ENCODE measurements around the gene CIAO3. TPM values are rescaled to one million over a fixed set of nuclear protein-coding genes. Genes with fewer than 3 reads are reported as not detected.

The CIAO3 gene
- total and polyA plus RNA-seq, 10 of the 15 experiments (the other 5 are each of a cell fraction or from before 2014, with no cell fraction given): 1.4 to 37.5 (median 30.8) TPM

DNA sequence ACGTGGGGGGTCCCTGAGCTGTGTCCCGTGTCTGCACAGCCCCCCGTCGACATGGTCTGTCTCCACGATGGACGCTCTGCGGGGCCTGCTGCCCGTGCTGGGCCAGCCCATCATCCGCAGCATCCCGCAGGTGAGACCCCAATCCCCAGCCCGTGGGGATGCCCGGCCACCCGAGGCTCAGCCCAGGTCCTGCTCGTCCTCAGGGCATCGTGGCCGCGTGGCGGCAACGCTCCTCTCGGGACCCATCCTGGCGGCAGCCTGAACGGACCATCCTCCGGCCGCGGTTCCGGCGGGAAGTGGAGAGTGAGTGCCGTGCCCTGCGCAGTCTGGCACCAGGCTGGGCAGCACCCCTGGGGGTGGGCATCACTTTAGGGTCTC lies 24.7 kb upstream of the CIAO3 start (continued):
- TF ChIP-seq WRNIP1 (IDR thresholded peaks at IDR 0.05; ENCODE audit: borderline replicate concordance, low read depth, low read length) (no peak), RELA (IDR thresholded peaks at IDR 0.05; ENCODE audit: borderline replicate concordance, partially characterized antibody) (no peak), NR2C1 (IDR thresholded peaks at IDR 0.05) (no peak), SUPT20H (IDR thresholded peaks at IDR 0.05; ENCODE audit: borderline replicate concordance, control insufficient read depth, low read depth, low read length) (no peak), FOXM1 (IDR thresholded peaks at IDR 0.05; ENCODE audit: low read depth, low read length) (no peak)

DNA sequence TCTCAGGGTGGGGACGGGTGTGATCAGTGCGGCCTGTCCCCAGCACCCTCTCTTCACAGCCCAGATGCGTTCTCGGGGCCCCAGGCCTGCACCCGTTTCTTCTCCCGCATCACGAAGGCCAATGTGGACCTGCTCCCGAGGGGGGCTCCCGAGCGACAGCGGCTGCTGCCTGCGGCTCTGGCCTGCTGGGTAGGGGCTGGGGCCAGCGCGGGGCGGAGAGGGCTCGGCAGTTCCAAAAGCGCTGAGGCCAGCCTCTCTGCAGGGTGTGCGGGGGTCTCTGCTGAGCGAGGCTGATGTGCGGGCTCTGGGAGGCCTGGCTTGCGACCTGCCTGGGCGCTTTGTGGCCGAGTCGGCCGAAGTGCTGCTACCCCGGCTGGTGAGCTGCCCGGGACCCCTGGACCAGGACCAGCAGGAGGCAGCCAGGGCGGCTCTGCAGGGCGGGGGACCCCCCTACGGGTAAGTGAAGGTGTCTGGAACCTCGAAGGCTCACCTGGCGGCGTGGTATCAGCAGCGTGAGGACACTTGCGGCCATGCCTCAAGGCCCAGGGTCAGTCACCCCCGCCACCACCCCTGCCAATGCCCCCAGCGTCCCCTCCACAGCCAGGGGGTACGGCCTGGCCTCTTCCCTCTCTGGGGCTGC lies 24.2 kb upstream of the CIAO3 start:
- Histone ChIP-seq H3K79me2 (ENCODE audit: control insufficient read depth, insufficient read depth, low read length) (no peaks in the 10 kb centered on the region), H3K4me2 (ENCODE audit: control insufficient read depth, insufficient read depth) (no peak overlapping the region), H3K36me3 (ENCODE audit: control insufficient read depth in 2 of 2, insufficient read depth in 2 of 2, low read length in 1 of 2) (no peaks in the 10 kb centered on the region), H3K27ac (ENCODE audit: control insufficient read depth, insufficient read depth) (no peak overlapping the region), H3K4me1 (ENCODE audit: control insufficient read depth, insufficient read depth, low read length) (no peaks in the 10 kb centered on the region), H3K9me3 (replicated peaks; ENCODE audit: control insufficient read depth, insufficient read depth, low read length) (no peaks in the 10 kb centered on the region), H2AFZ (ENCODE audit: control insufficient read depth, low read depth, low read length) (no peak overlapping the region), H3K4me3 (no peak overlapping the region), H3K27me3 (replicated peaks in 1 of 2; ENCODE audit: control insufficient read depth in 2 of 2, insufficient read depth in 2 of 2, low read length in 1 of 2) (no peaks in the 10 kb centered on the region), H3K9ac (ENCODE audit: control insufficient read depth, insufficient read depth, low read length) (no peak overlapping the region), H4K20me1 (ENCODE audit: control insufficient read depth, insufficient read depth) (no peaks in the 10 kb centered on the region)
- TF ChIP-seq POLR2AphosphoS5 (IDR thresholded peaks at IDR 0.05; ENCODE audit: low read length): no peak
- no peak for TF ChIP-seq MXI1 (IDR thresholded peaks at IDR 0.05; ENCODE audit: low read depth, low read length)
- no peak for TF ChIP-seq MEF2B (IDR thresholded peaks at IDR 0.05; ENCODE audit: partially characterized antibody, poor library complexity, severe bottlenecking)
- TF ChIP-seq, protein P1, sequence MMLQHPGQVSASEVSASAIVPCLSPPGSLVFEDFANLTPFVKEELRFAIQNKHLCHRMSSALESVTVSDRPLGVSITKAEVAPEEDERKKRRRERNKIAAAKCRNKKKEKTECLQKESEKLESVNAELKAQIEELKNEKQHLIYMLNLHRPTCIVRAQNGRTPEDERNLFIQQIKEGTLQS (IDR thresholded peaks at IDR 0.05; ENCODE audit: borderline replicate concordance, extremely low read depth, low read depth, low read length): no peak
- no peak for TF ChIP-seq JUNB (IDR thresholded peaks at IDR 0.05)
- TF ChIP-seq, protein P2, sequence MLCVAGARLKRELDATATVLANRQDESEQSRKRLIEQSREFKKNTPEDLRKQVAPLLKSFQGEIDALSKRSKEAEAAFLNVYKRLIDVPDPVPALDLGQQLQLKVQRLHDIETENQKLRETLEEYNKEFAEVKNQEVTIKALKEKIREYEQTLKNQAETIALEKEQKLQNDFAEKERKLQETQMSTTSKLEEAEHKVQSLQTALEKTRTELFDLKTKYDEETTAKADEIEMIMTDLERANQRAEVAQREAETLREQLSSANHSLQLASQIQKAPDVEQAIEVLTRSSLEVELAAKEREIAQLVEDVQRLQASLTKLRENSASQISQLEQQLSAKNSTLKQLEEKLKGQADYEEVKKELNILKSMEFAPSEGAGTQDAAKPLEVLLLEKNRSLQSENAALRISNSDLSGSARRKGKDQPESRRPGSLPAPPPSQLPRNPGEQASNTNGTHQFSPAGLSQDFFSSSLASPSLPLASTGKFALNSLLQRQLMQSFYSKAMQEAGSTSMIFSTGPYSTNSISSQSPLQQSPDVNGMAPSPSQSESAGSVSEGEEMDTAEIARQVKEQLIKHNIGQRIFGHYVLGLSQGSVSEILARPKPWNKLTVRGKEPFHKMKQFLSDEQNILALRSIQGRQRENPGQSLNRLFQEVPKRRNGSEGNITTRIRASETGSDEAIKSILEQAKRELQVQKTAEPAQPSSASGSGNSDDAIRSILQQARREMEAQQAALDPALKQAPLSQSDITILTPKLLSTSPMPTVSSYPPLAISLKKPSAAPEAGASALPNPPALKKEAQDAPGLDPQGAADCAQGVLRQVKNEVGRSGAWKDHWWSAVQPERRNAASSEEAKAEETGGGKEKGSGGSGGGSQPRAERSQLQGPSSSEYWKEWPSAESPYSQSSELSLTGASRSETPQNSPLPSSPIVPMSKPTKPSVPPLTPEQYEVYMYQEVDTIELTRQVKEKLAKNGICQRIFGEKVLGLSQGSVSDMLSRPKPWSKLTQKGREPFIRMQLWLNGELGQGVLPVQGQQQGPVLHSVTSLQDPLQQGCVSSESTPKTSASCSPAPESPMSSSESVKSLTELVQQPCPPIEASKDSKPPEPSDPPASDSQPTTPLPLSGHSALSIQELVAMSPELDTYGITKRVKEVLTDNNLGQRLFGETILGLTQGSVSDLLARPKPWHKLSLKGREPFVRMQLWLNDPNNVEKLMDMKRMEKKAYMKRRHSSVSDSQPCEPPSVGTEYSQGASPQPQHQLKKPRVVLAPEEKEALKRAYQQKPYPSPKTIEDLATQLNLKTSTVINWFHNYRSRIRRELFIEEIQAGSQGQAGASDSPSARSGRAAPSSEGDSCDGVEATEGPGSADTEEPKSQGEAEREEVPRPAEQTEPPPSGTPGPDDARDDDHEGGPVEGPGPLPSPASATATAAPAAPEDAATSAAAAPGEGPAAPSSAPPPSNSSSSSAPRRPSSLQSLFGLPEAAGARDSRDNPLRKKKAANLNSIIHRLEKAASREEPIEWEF (IDR thresholded peaks at IDR 0.05; ENCODE audit: insufficient replicate concordance, low read depth, low read length): no peak
- no peak for TF ChIP-seq ZBED1 (IDR thresholded peaks at IDR 0.05; ENCODE audit: borderline replicate concordance)
- TF ChIP-seq, protein P3, sequence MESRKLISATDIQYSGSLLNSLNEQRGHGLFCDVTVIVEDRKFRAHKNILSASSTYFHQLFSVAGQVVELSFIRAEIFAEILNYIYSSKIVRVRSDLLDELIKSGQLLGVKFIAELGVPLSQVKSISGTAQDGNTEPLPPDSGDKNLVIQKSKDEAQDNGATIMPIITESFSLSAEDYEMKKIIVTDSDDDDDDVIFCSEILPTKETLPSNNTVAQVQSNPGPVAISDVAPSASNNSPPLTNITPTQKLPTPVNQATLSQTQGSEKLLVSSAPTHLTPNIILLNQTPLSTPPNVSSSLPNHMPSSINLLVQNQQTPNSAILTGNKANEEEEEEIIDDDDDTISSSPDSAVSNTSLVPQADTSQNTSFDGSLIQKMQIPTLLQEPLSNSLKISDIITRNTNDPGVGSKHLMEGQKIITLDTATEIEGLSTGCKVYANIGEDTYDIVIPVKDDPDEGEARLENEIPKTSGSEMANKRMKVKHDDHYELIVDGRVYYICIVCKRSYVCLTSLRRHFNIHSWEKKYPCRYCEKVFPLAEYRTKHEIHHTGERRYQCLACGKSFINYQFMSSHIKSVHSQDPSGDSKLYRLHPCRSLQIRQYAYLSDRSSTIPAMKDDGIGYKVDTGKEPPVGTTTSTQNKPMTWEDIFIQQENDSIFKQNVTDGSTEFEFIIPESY (IDR thresholded peaks at IDR 0.05): no peak
- ATAC-seq (no peak), DNase-seq (ENCODE audit: low read depth, low spot score) (no peak), FAIRE-seq (no peak)
- CTCF ChIA-PET: no interaction called here
- no TSS peak for BruUV-seq (replicated peaks)
- WGBS (ENCODE audit: insufficient coverage, insufficient replicate concordance, low lambda C conversion rate, missing lambda C conversion rate): 78% methylated on average over 31 of the region's 38 CpGs
- POLR2A ChIA-PET: no interaction called here
- RAD21 ChIA-PET (ENCODE audit: unreplicated experiment): no interaction called here
- in situ Hi-C loops (cut with MboI) (no loop called here), intact Hi-C loops (cut with micrococcal nuclease; ENCODE audit: unreplicated experiment) (no loop called here)
- SMC1A ChIA-PET (ENCODE audit: uncharacterized antibody, unreplicated experiment): no interaction called here

Measured in GM12878 (cell line).